ENCODE data around the gene FBXW5. TPM values are rescaled to one million over a fixed set of nuclear protein-coding genes. Genes with fewer than 3 reads are reported as not detected.

Gene FBXW5
- total RNA-seq, 1 donor from 2014 or later: 81.5 TPM

DNA sequence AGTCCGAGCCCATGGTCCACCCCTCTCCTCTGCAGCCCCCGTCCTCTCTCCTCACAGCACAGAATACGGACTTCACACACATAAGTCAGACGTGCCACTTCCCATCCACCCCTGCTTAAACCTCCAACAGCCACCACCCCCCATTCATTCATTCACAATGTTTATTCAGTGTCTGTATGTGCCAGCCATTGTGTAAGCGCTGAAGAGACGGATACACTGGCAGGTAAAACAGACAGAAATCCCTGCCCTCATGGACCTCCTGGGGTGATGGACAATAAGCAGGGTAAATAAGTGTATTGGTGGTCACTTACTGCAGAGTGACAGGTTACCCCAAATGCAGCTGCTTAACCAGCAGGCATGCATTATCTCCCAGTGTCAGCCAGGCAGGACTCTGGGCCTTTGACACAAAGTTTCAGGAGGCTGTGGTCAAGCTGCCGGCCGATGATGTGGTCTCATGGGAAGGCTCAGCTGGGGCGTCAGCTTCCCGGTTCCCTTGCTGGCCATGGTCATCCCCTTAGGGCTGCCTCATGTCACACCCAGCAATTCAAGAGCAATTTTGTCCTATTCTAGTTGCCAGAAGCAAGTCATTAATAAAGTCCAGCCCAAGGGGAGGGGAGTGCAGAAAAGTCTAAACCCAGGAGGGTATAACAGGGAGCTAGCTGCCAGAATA is 45.8 kb upstream of the FBXW5 start:
- intact Hi-C loops (cut with micrococcal nuclease): loop anchor here (5.0 kb wide), 2 partner anchors 183 to 1028 kb away; partner anchors contain the start of genes RABL6 and UBAC1
- CTCF ChIA-PET: no interaction called here
- H3K36me3 Mint-ChIP-seq (ENCODE audit: low read depth): peaks cover 7% of the 10 kb centered on the region
- no peaks in the 10 kb centered on the region for H3K9me3 Mint-ChIP-seq
- peaks cover 20% of the 10 kb centered on the region for H3K4me1 Mint-ChIP-seq
- no peak for ATAC-seq (ENCODE audit: low read depth)
- peak overlapping the region; percentile 54 for H3K27ac Mint-ChIP-seq
- H3K4me3 Mint-ChIP-seq: peak overlapping the region; percentile 86
- POLR2A ChIA-PET: interaction anchor here (2.7 to 3.1 kb wide), 2 partner anchors 11 to 41 kb away, joined by 15 to 38 read pairs; no protein-coding TSS in a partner anchor
- peaks cover 12% of the 10 kb centered on the region for H3K27me3 Mint-ChIP-seq
- no peak for TF ChIP-seq CTCF (IDR thresholded peaks at IDR 0.05)
- no peak for DNase-seq

GRCh38 chr9:136988872-136989271 is 44.3 kb upstream of the FBXW5 start:
- no peak overlapping the region for H3K27ac Mint-ChIP-seq
- no peak for TF ChIP-seq CTCF (IDR thresholded peaks at IDR 0.05)
- intact Hi-C loops (cut with micrococcal nuclease): no loop called here

GRCh38 chr9:136985853-136986252 is 41.3 kb upstream of the FBXW5 start:
- Mint-ChIP-seq H3K9me3 (no peaks in the 10 kb centered on the region), H3K27ac (no peak overlapping the region), H3K4me1 (peaks cover 2% of the 10 kb centered on the region), H3K4me3 (no peak overlapping the region), H3K36me3 (ENCODE audit: low read depth) (no peaks in the 10 kb centered on the region), H3K27me3 (peaks cover 31% of the 10 kb centered on the region)
- ChIA-PET POLR2A (interaction anchor here (1.3 kb wide), 1 partner anchor 10 kb away, joined by 3 read pairs; the partner anchor contains the start of gene CLIC3), CTCF (no interaction called here)
- ATAC-seq (ENCODE audit: low read depth): no peak
- DNase-seq: no peak
- intact Hi-C loops (cut with micrococcal nuclease): no loop called here
- TF ChIP-seq CTCF (IDR thresholded peaks at IDR 0.05): no peak

More at GRCh38 chr9:136988872-136989271, 44.3 kb upstream of the FBXW5 start:
- H3K4me1 Mint-ChIP-seq: peaks cover 18% of the 10 kb centered on the region
- peaks cover 5% of the 10 kb centered on the region for H3K36me3 Mint-ChIP-seq (ENCODE audit: low read depth)
- ChIA-PET CTCF (interaction anchor here (1.3 to 2.4 kb wide), 2 partner anchors 40 to 147 kb away, joined by 4 to 7 read pairs; partner anchors contain the start of gene AJM1), POLR2A (no interaction called here)
- ATAC-seq (ENCODE audit: low read depth) (no peak), DNase-seq (no peak)
- H3K27me3 Mint-ChIP-seq: peaks cover 17% of the 10 kb centered on the region
- H3K4me3 Mint-ChIP-seq: no peak overlapping the region
- H3K9me3 Mint-ChIP-seq: no peaks in the 10 kb centered on the region

- intact Hi-C loops (cut with micrococcal nuclease): no loop called here
- H3K4me1 Mint-ChIP-seq: peaks cover 2% of the 10 kb centered on the region
- no peaks in the 10 kb centered on the region for H3K36me3 Mint-ChIP-seq (ENCODE audit: low read depth)
- DNase-seq (no peak), ATAC-seq (ENCODE audit: low read depth) (no peak)
- H3K27ac Mint-ChIP-seq: no peak overlapping the region
- peaks cover 37% of the 10 kb centered on the region for H3K27me3 Mint-ChIP-seq
- CTCF ChIA-PET: no interaction called here
- no peak for TF ChIP-seq CTCF (IDR thresholded peaks at IDR 0.05)
- no peak overlapping the region for H3K4me3 Mint-ChIP-seq
- no peaks in the 10 kb centered on the region for H3K9me3 Mint-ChIP-seq
- POLR2A ChIA-PET: no interaction called here
Measured at GRCh38 chr9:136985027-136985602, 40.6 kb upstream of the FBXW5 start.

DNA sequence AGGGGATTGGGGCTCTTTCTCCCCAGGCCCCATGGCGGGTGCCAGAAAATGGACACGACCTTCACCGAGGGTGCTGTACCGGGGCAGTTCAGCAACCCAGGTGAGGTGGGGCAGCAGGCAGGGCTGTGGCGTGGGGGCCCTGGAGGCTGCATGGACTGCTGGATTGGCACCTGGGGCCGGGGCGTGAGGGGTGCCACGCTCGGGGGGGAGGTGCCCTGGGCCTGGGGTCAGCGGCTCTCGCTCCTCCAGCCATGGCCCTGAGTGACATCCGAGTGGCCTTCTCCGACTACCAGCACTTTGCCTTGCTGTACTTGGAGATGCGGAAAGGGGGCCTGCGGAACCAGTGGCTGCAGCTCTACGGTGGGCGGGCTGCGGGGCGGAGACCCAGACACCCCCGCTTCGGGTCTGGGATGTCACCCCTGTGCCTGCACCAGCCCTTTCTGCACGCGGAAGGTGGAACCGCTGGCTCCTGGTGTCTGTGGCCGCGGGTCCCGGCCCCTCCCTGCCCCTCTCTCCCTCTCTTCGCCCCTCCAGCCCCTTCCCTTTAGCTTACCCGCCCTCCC is 40.0 kb upstream of the FBXW5 start:
- H3K4me1 Mint-ChIP-seq: peaks cover 2% of the 10 kb centered on the region
- TF ChIP-seq CTCF (IDR thresholded peaks at IDR 0.05): no peak
- no peaks in the 10 kb centered on the region for H3K9me3 Mint-ChIP-seq
- POLR2A ChIA-PET: no interaction called here
- CTCF ChIA-PET: no interaction called here
- intact Hi-C loops (cut with micrococcal nuclease): no loop called here
- ATAC-seq (ENCODE audit: low read depth): no peak
- DNase-seq: no peak
- no peaks in the 10 kb centered on the region for H3K36me3 Mint-ChIP-seq (ENCODE audit: low read depth)
- H3K27me3 Mint-ChIP-seq: peaks cover 37% of the 10 kb centered on the region
- no peak overlapping the region for H3K27ac Mint-ChIP-seq
- no peak overlapping the region for H3K4me3 Mint-ChIP-seq
